Calu3 (cell line): ENCODE data around the gene TMEM126A. TPM values are rescaled to one million over a fixed set of nuclear protein-coding genes. Genes with fewer than 3 reads are reported as not detected.
"Not testable (repeated sequence)": the region's sequence is repeated elsewhere in the genome, so short reads cannot be mapped to it uniquely, and the experiment has no call there.

Experiments
- Bru-seq: library from RNA; stranded (reverse); fragments of 400-500 nt; gene quantifications from one replicate; lab custom pipeline; 2021; lab: Mats Ljungman, UMichigan
- BruChase-seq, 2 experiments: library from RNA; stranded (reverse); fragments of 400-500 nt; gene quantifications; one replicate each; lab custom pipeline; 2021; lab: Mats Ljungman, UMichigan
- BruUV-seq: library from RNA; stranded (reverse); fragments of 400-500 nt; replicated peaks from 2 replicates; lab custom pipeline; 2021; lab: Mats Ljungman, UMichigan
- CTCF ChIA-PET: fragments of 300-600 bp; sonication (Branson Sonifier 250); formaldehyde crosslinking; loops from one replicate; lab custom pipeline; 2022; ENCODE audit warnings: antibody characterized with exemption; lab: Charles Lee
- DNase-seq: peaks from one replicate; pipeline ENCODE4 v3.0.0; 2022
- H3K27ac Mint-ChIP-seq: one replicate; pipeline ENCODE4 v1.8.0; 2022; ENCODE audit warnings: mixed read lengths; ENCODE audit not compliant: unreplicated experiment
- H3K27me3 Mint-ChIP-seq: one replicate; pipeline ENCODE4 v1.8.0; 2022; ENCODE audit warnings: mixed read lengths; ENCODE audit not compliant: unreplicated experiment
- H3K36me3 Mint-ChIP-seq: one replicate; pipeline ENCODE4 v1.8.0; 2022; ENCODE audit warnings: mild to moderate bottlenecking, moderate library complexity, mixed read lengths; ENCODE audit not compliant: insufficient read depth, unreplicated experiment
- H3K4me1 Mint-ChIP-seq: one replicate; pipeline ENCODE4 v1.8.0; 2022; ENCODE audit warnings: mild to moderate bottlenecking, low read depth, mixed read lengths; ENCODE audit not compliant: unreplicated experiment
- H3K4me3 Mint-ChIP-seq: one replicate; pipeline ENCODE4 v1.8.0; 2022; ENCODE audit warnings: mild to moderate bottlenecking, low read depth, moderate library complexity, mixed read lengths; ENCODE audit not compliant: unreplicated experiment
- H3K9me3 Mint-ChIP-seq: one replicate; pipeline ENCODE4 v1.8.0; 2022; ENCODE audit warnings: low read depth, mixed read lengths; ENCODE audit not compliant: unreplicated experiment
- intact Hi-C: fragments of 100-400 bp; cut with micrococcal nuclease; formaldehyde crosslinking; loops from one replicate; pipeline ENCODE4 v1.10.0; 2022; ENCODE audit not compliant: unreplicated experiment
- long read RNA-seq: library from polyadenylated mRNA; stranded (forward); transcript quantifications from one replicate; pipeline ENCODE4 v2.0.0, GENCODE V29; 2022
- total RNA-seq: library from RNA; stranded (reverse); gene quantifications from 2 replicates; pipeline ENCODE4 v1.2.3, GENCODE V29; 2022
- TF ChIP-seq, protein P1 (sequence below): fragments of 200-600 bp; IDR thresholded peaks from one replicate; pipeline ENCODE4 v1.8.0; 2022; ENCODE audit warnings: antibody characterized with exemption; ENCODE audit not compliant: unreplicated experiment

TMEM126A gene
- total RNA-seq: 20.9 and 22.9 TPM in 2 replicates
- percentile 70 among the genes with signal in this experiment for Bru-seq, nascent RNA
- percentile 70 among the genes with signal in this experiment for BruChase-seq, experiment 1, labeled RNA remaining after a 6-hour chase
- percentile 63 among the genes with signal in this experiment for BruChase-seq, experiment 2, labeled RNA remaining after a 2-hour chase
- long read RNA-seq, transcript TMEM126A-201 (5 exons, 739 nt): major isoform, 17 of 19 reads
- long read RNA-seq, partial matches to known transcripts: 0 of 19 reads
- long read RNA-seq, other reads (novel, unspliced or antisense): 0 of 19 reads

DNA sequence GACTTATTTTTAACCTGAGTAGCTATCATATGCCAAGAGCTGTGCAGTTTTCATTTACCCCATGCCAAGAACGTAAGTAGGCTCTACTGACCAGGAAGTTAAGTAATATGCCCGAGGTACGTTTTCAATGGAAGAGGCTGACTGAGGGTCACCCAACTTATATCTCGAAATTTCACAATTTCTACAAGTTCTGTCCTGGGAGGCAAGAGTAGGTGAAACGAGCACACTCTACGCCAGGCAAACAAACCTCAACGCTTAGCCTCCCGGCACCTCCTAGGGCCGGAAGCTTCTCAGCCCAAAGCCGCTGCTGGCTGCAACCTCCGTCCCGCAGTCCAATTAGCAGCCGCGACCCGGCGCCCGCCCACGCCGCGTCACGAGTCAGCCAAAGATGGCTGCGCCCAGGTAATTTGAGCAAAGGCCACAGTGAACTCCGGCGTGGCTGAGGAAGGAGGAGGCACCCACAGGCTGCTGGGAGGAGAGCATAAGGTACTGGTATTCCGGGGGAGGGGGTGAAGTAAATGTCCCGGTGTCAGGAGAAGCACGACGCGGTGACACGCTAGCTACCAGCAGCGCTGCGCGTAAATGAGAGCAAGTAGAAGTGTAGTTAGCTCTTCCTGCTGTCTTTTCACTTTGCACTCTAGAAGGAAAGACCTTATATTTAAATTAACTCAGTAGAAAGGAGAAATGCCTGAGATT lies at the start of gene TMEM126A:
Gene TMEM126A (plus strand): TSS at position 364 of the 696 bp plus-strand sequence. CDS start 2,289 bp downstream, outside the sequence.
- Mint-ChIP-seq H3K9me3 (no peaks in the 10 kb centered on the region), H3K27ac (peak within 1 kb of the TSS; percentile 88), H3K27me3 (no peaks in the 10 kb centered on the region), H3K36me3 (peaks cover 20% of the 10 kb centered on the region), H3K4me1 (no peaks in the 10 kb centered on the region), H3K4me3 (peak within 1 kb of the TSS; percentile 85)
- no TSS peak for BruUV-seq
- DNase-seq: peak; percentile 89
- CTCF ChIA-PET: interaction anchor here (0.7 kb wide), 2 partner anchors 11 to 25 kb away, joined by 4 read pairs; no protein-coding TSS in a partner anchor
- intact Hi-C loops: loop anchor here (5.0 kb wide), 1 partner anchor 50 kb away; no protein-coding TSS in a partner anchor
- TF ChIP-seq, protein P1, sequence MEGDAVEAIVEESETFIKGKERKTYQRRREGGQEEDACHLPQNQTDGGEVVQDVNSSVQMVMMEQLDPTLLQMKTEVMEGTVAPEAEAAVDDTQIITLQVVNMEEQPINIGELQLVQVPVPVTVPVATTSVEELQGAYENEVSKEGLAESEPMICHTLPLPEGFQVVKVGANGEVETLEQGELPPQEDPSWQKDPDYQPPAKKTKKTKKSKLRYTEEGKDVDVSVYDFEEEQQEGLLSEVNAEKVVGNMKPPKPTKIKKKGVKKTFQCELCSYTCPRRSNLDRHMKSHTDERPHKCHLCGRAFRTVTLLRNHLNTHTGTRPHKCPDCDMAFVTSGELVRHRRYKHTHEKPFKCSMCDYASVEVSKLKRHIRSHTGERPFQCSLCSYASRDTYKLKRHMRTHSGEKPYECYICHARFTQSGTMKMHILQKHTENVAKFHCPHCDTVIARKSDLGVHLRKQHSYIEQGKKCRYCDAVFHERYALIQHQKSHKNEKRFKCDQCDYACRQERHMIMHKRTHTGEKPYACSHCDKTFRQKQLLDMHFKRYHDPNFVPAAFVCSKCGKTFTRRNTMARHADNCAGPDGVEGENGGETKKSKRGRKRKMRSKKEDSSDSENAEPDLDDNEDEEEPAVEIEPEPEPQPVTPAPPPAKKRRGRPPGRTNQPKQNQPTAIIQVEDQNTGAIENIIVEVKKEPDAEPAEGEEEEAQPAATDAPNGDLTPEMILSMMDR: no peak

GRCh38 chr11:85599083-85599482 lies 48.7 kb upstream of the TMEM126A start:
- BruUV-seq: no TSS peak
- H3K36me3 Mint-ChIP-seq: no peaks in the 10 kb centered on the region
- no peaks in the 10 kb centered on the region for H3K4me1 Mint-ChIP-seq
- DNase-seq: no peak
- intact Hi-C loops: loop anchor here (5.0 to 10.0 kb wide), 3 partner anchors 48 to 246 kb away; partner anchors contain the start of gene TMEM126A
- no peak overlapping the region for H3K27ac Mint-ChIP-seq
- TF ChIP-seq, protein P1: no peak
- H3K27me3 Mint-ChIP-seq: no peaks in the 10 kb centered on the region
- H3K9me3 Mint-ChIP-seq: no peaks in the 10 kb centered on the region
- H3K4me3 Mint-ChIP-seq: no peak overlapping the region
- CTCF ChIA-PET: interaction anchor here (0.7 kb wide), 1 partner anchor 11 kb away, joined by 3 read pairs; no protein-coding TSS in a partner anchor

GRCh38 chr11:85602526-85603213 lies 45.1 kb upstream of the TMEM126A start:
- CTCF ChIA-PET: no interaction called here
- intact Hi-C loops: no loop called here

GRCh38 chr11:85603220-85603619 lies 44.5 kb upstream of the TMEM126A start:
- H3K9me3 Mint-ChIP-seq: no peaks in the 10 kb centered on the region
- intact Hi-C loops: no loop called here

More at GRCh38 chr11:85602526-85603213, 45.1 kb upstream of the TMEM126A start:
- no peaks in the 10 kb centered on the region for H3K9me3 Mint-ChIP-seq
- BruUV-seq: no TSS peak
- H3K4me1 Mint-ChIP-seq: no peaks in the 10 kb centered on the region
- TF ChIP-seq, protein P1: no peak
- H3K27ac Mint-ChIP-seq: no peak overlapping the region
- no peak for DNase-seq
- no peaks in the 10 kb centered on the region for H3K27me3 Mint-ChIP-seq
- H3K36me3 Mint-ChIP-seq: no peaks in the 10 kb centered on the region
- H3K4me3 Mint-ChIP-seq: no peak overlapping the region

DNA sequence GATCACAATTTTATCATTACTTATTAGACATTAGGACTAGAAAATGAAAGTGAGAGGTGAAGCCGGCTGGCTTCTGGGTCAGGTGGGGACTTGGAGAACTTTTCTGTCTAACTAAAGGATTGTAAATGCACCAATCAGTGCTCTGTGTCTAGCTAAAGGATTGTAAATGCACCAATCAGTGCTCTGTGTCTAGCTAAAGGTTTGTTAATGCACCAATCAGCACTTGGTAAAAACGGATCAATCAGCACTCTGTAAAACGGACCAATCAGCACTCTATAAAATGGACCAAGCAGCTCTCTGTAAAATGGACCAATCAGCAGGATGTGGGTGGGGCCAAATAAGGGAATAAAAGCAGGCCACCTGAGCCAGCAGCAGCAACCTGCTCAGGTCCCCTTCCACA lies 41.5 kb upstream of the TMEM126A start:
- H3K4me3 Mint-ChIP-seq, CTCF ChIA-PET, DNase-seq, H3K36me3 Mint-ChIP-seq, H3K9me3 Mint-ChIP-seq, H3K27me3 Mint-ChIP-seq, BruUV-seq, intact Hi-C loops, H3K27ac Mint-ChIP-seq, H3K4me1 Mint-ChIP-seq: not testable (repeated sequence)

More at GRCh38 chr11:85603220-85603619, 44.5 kb upstream of the TMEM126A start:
- Mint-ChIP-seq H3K27ac (no peak overlapping the region), H3K4me1 (no peaks in the 10 kb centered on the region), H3K4me3 (no peak overlapping the region), H3K27me3 (no peaks in the 10 kb centered on the region), H3K36me3 (no peaks in the 10 kb centered on the region)
- no peak for DNase-seq
- TF ChIP-seq, protein P1: no peak
- BruUV-seq: no TSS peak
- CTCF ChIA-PET: no interaction called here

DNA sequence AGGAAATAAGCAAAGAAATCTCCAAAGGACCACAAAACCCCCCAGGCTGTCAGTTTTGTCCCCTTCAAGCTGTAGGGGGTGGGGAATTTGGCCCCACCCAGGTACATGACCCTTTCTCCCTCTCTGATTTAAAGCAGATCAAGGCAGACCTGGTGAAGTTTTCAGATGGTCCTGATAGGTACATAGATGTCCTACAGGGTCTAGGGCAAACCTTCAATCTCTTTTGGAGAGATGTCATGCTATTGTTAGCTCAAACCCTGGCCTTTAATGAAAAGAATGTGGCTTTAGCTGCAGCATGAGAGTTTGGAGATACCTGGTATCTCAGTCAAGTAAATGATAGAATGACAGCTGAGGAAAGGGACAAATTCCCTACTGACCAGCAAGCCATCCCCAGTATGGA lies 39.1 kb upstream of the TMEM126A start:
- CTCF ChIA-PET, DNase-seq, H3K27ac Mint-ChIP-seq, BruUV-seq, H3K9me3 Mint-ChIP-seq, H3K36me3 Mint-ChIP-seq, intact Hi-C loops, H3K27me3 Mint-ChIP-seq, H3K4me3 Mint-ChIP-seq, H3K4me1 Mint-ChIP-seq: not testable (repeated sequence)
